ENCODE data around the gene PPP4R2. TPM values are rescaled to one million over a fixed set of nuclear protein-coding genes. Genes with fewer than 3 reads are reported as not detected.

The PPP4R2 gene
- total and polyA plus RNA-seq, 9 of the 15 experiments (the other 6 are each of a cell fraction or from before 2014, with no cell fraction given): 11.0 to 49.6 (median 31.6) TPM

GRCh38 chr3:73073091-73073707, 76.6 kb downstream of the PPP4R2 start (continued):
- TF ChIP-seq ZNF324 (CRISPR knock-in tag; IDR thresholded peaks at IDR 0.05) (no peak), ATF1 (CRISPR knock-in tag; IDR thresholded peaks at IDR 0.05) (no peak), ATF1 (tag; IDR thresholded peaks at IDR 0.05) (no peak), TCF15 (CRISPR knock-in tag; IDR thresholded peaks at IDR 0.05) (no peak), ELK1 (CRISPR knock-in tag; IDR thresholded peaks at IDR 0.05) (no peak), KDM4B (IDR thresholded peaks at IDR 0.05; ENCODE audit: borderline replicate concordance in 2 of 2, low read depth in 1 of 2) (no peak), SMARCA4 (IDR thresholded peaks at IDR 0.05) (peak; percentile 42), NR2C1 (IDR thresholded peaks at IDR 0.05) (peak; percentile 67), NR2C1 (tag; IDR thresholded peaks at IDR 0.05) (peak; percentile 63), LEF1 (IDR thresholded peaks at IDR 0.05) (peak; percentile 46; the same call in 1 of the 2 replicates), TCF3 (CRISPR knock-in tag; IDR thresholded peaks at IDR 0.05) (peak; percentile 64), SETDB1 (IDR thresholded peaks at IDR 0.05; ENCODE audit: low read length) (no peak), TEAD4 (IDR thresholded peaks at IDR 0.05; ENCODE audit: low read length) (peak; percentile 70), TEAD4 (CRISPR knock-in tag; IDR thresholded peaks at IDR 0.05; ENCODE audit: borderline replicate concordance) (no peak), DLX4 (CRISPR knock-in tag; IDR thresholded peaks at IDR 0.05) (no peak), EGR1 (conservative IDR thresholded peaks at IDR 0.05) (peak; percentile 49), NR2C2 (CRISPR knock-in tag; IDR thresholded peaks at IDR 0.05) (no peak), NR2C2 (tag; IDR thresholded peaks at IDR 0.05) (peak; percentile 76), ZBTB2 (IDR thresholded peaks at IDR 0.05) (0 out of 2 replicates have a peak, but pooled peaks have one; percentile 33), TFE3 (CRISPR knock-in tag; IDR thresholded peaks at IDR 0.05) (no peak), CTCF (IDR thresholded peaks at IDR 0.05 in 2 of 3, conservative IDR thresholded peaks at IDR 0.05 in 1 of 3; ENCODE audit: insufficient read depth in 2 of 3, low read depth in 1 of 3, low read length in 3 of 3) (no peak), NFIC (IDR thresholded peaks at IDR 0.05) (peak; percentile 43; the same call in 1 of the 2 replicates)
